ENCODE results near the gene DCTN3.

DCTN3 gene

DNA sequence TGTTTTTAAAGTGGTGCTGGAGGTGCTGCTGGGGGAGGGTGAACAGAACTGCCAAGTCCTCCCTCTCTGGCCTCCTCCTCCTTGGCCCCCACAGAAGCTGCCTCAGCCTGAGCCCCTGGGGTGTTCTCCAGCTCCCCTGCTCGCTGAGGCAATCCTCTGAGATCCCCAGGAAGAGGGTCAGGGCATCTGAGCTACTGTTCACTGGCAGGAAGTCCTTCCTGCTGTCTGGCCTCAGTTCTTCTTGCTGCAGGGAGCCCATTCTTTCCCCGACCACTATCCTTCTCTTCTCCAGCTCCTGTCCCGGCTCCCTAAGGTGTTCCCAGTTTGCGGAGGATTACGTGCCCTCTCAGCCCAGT lies 40.5 kb downstream of the DCTN3 start:
- no peak overlapping the region for H3K4me3 ChIP-seq (ENCODE audit: low read depth, low read length)
- TF ChIP-seq, protein P1, sequence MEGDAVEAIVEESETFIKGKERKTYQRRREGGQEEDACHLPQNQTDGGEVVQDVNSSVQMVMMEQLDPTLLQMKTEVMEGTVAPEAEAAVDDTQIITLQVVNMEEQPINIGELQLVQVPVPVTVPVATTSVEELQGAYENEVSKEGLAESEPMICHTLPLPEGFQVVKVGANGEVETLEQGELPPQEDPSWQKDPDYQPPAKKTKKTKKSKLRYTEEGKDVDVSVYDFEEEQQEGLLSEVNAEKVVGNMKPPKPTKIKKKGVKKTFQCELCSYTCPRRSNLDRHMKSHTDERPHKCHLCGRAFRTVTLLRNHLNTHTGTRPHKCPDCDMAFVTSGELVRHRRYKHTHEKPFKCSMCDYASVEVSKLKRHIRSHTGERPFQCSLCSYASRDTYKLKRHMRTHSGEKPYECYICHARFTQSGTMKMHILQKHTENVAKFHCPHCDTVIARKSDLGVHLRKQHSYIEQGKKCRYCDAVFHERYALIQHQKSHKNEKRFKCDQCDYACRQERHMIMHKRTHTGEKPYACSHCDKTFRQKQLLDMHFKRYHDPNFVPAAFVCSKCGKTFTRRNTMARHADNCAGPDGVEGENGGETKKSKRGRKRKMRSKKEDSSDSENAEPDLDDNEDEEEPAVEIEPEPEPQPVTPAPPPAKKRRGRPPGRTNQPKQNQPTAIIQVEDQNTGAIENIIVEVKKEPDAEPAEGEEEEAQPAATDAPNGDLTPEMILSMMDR (IDR thresholded peaks at IDR 0.05; ENCODE audit: low read depth, low read length) = no peak

DNA sequence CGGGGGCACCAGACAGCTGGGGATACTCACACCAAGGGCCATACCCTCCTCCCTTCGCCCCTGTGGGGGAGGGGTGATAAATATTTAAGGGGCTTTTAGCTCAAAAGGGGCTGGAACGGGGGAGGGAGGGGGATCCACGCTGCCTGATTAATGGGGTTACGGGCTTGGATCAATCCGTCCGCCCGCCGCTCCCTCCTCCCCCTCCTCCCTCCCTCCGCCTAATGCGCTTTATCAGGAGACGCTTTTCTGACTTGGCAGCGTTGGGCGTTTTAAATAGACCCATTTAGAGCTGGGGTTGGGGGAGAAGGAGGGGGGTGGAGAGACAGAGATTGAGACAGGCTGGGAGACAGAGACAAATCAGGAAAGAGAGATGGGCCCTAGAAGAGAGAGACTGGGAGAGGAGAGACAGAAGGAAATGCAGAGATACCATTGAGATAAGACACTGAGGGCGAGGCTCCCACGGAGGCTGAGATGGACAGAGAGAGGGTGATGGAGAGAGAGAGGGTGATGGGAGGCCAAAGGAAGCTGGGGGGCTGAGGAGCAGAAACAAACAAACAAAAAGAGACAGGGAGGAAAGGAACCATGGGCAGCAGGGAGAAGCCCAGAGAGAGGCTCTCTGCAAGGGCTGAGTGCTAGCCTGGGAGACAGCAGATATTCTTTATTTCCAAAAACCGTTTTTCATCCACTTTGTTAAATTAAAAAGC lies 41.0 kb downstream of the DCTN3 start:
- H3K4me3 ChIP-seq (ENCODE audit: low read depth, low read length) = no peak overlapping the region
- TF ChIP-seq, protein P1 (IDR thresholded peaks at IDR 0.05; ENCODE audit: low read depth, low read length) = no peak

DNA sequence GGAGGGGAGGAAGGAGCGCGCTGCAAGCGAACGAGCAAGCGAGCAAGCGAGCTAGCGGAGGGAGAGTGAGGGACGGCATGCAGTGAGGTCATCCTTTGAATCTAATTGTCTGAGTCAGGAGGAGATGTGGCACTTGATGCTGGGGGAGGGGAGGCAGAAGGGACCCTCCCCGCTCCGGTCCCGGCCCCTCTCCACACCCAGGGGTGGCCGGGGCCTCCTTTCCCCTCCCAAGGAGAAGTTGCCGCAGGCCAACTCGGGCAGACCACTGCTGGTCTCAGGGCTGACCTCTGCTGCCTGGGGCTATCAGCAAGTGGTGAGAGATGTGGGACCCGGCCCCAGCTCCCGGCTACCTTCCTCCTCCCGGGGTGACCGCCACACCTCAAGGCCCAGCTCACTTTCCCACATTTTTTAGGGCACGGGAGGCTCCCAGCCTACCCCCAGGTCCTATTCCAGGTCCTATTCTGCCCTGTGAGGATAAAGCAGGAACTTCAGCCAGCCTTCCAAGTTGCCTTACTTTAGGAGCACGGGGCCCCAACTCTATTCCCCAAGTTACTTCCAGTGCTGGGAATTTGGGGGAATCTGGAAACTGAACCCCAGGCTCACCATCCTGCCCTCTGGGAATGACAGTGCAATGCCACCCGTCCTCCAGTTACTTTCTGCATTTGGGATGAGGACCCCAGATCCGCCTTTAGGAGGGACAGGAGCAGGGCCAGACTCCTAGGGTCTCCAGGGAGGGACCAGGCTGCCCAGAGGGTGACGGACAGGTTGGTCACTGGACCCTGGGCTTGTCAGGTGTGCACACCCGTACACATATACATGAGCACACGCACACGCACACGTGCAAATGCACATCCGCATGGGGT lies 41.8 kb downstream of the DCTN3 start:
- no peak overlapping the region for H3K4me3 ChIP-seq (ENCODE audit: low read depth, low read length)

DNA sequence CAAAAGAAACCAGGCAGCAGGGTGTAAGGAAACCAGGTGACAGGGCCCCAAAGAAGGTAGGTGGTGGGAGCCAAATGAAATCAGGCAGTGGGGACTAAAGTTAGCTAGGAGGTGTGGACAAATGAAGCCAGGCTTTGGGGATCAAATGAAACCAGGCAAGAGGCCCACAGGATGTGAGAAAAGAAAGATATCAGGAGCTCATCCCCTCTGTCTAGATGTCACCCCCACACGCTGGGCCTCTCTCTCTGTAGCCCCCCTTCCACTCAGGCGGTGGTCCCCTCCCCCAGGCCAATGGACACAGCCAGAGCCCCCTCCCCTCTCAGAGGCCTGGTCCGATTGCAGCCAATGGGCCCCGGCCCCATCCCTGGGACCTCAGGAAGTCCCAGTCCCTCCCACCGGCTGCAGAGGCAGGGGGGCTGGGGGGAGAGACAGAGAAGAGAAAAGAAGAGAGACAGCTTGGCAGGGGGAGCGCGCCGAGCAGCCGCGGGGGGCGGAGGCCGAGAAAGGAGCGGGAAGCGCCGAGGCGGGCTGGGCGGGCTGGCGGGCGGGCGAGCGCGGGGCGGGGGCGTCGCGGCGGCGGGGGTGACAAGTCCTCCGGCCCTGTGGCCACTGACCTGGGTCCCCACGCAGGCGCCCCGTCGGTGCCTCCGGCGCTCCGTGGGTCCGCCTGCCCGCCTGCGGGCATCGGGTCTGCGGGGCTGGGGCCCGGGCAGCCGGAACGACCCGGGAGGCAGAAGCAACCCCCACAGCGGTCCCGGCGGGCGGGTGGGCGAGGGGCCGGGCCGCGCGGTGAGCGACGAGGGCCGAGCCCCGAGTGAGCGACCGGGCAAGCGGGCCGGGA lies 42.7 kb downstream of the DCTN3 start:
- no peak overlapping the region for H3K4me3 ChIP-seq (ENCODE audit: low read depth, low read length)
- TF ChIP-seq, protein P1 (IDR thresholded peaks at IDR 0.05; ENCODE audit: low read depth, low read length) = no peak

More for the DNA sequence above, 41.8 kb downstream of the DCTN3 start:
- TF ChIP-seq, protein P1 (IDR thresholded peaks at IDR 0.05; ENCODE audit: low read depth, low read length) = no peak

DNA sequence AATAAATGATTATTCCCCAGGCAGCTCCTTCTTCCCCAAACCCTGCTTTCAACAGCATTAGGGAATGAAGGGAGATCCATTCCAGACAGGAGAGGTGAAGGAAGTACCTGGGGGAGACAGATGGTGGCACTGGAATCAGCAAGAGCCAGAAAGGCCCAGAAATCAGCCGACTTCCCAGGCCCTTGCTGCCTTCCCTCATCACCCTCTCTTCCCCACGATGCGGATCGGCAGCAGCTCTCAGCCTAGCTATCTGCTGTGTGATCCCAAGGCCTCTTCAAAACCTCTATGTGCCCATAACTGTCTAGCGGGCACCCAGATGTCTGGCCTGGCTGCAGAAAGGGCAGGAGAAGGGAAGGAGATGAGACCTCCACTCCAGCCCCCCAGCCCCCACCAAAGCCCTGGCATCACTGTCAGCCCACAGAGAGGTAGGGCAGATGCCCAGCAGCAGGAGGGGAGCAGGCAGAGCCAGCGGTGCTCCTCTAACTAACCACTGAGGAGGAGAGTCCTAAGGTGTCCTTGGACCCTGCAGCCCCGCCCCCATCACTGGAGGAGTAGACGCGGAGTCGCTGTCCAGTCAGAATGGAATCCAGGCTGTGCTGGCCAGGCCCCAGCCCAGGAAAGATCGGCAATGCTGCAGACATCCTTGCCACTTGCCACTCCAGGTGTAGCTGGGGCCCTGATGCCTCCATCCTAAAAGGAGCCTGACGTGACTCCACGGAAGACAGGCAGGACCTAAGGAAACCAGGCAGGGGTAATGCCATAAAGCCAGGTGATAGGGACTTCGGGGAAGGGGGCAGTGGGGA lies 43.5 kb downstream of the DCTN3 start:
- no peak overlapping the region for H3K4me3 ChIP-seq (ENCODE audit: low read depth, low read length)
- TF ChIP-seq, protein P1 (IDR thresholded peaks at IDR 0.05; ENCODE audit: low read depth, low read length) = no peak

DNA sequence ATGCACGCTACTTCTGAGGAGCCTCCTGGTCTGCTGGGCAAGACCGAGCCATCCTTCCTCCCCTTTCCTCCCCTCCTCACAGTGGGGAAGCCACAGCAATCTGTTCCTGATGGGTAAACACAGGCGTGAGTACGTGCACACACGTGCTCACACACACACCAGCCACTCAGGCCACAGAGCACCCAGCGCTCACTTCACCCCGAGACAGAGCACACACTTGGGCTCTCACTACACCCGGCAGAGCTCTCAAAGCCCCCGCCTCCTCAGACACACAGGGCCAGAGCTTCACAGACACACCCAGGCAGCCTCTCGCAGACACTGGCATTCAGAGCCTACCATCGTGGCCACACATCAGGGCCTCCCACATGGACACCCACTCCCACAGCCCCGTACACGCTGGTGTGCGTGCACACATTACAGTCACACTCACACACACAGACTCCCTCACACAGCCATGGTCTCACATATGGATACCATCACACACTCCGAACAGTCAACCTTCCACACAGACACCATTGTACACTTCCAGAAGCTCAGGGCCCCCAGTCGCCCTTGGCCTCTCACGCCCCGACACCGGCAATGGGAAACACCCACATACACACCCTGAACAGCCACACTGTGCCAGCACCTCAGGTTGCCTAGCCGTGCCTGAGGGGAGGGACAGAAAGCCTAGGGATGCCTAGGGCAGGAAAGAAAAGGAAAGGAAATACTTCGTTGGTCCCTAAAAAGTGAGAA lies 44.3 kb downstream of the DCTN3 start:
- TF ChIP-seq, protein P1 (IDR thresholded peaks at IDR 0.05; ENCODE audit: low read depth, low read length) = no peak
- H3K4me3 ChIP-seq (ENCODE audit: low read depth, low read length) = no peak overlapping the region
